HCT116 (cell line): ENCODE measurements around the gene ALPL. TPM values are rescaled to one million over a fixed set of nuclear protein-coding genes. Genes with fewer than 3 reads are reported as not detected.

Experiments
- ATAC-seq: fragments of 200-7000 bp; cut with Tn5 transposase; 2 replicates; pipeline ENCODE4 v1.9.1; 2020; ENCODE audit warnings: mild to moderate bottlenecking, moderate library complexity
- BruUV-seq: library from RNA; stranded (reverse); fragments of 400-500 nt; replicated peaks from 2 replicates; lab custom pipeline; 2021; lab: Mats Ljungman, UMichigan
- CTCF ChIA-PET: fragments of 300-600 bp; sonication (Branson Sonifier 250); formaldehyde crosslinking; loops from one replicate; lab custom pipeline; 2021; ENCODE audit warnings: antibody characterized with exemption; lab: Charles Lee
- POLR2A ChIA-PET: fragments of 300-600, 350-600 bp; sonication (Branson Sonifier 250); formaldehyde crosslinking; loops from one replicate; lab custom pipeline; 2021; ENCODE audit warnings: antibody characterized with exemption; lab: Charles Lee
- RAD21 ChIA-PET, 2 experiments: fragments of 300-600 bp; sonication (Branson Sonifier 250); formaldehyde crosslinking; loops; one replicate each; lab custom pipeline; 2023; ENCODE audit warnings: low total read pairs in 2 of 2; ENCODE audit not compliant: uncharacterized antibody in 2 of 2, unreplicated experiment in 2 of 2, low non-redundant PET in 1 of 2; lab: Charles Lee
- DNase-seq: peaks from one replicate; pipeline ENCODE4 v3.0.0-alpha.2; 2010; ENCODE audit warnings: low read depth, low spot score
- H2AFZ ChIP-seq: fragments of 200-600 bp; shearing (Covaris generic), sonication (generic); 2 replicates; pipeline ENCODE4 v1.6.1; 2017; ENCODE audit warnings: low read depth, mixed run types, mixed read lengths, antibody characterized with exemption, low read length; ENCODE audit not compliant: poor library complexity, severe bottlenecking
- H3K27ac ChIP-seq: 2 replicates; pipeline ENCODE4 v1.5.1; 2012; ENCODE audit warnings: low read depth, low read length
- H3K27me3 ChIP-seq: fragments of 200-600 bp; sonication (generic); 2 replicates; pipeline ENCODE4 v1.6.1; 2016; ENCODE audit warnings: mixed run types, low read length, mixed read lengths; ENCODE audit not compliant: insufficient read depth
- H3K36me3 ChIP-seq, 2 experiments: fragments of 200-500 bp in 1 of 2; fragments of 200-600 bp in 1 of 2; sonication (Bioruptor generic) in 1 of 2; sonication (generic) in 1 of 2; 2 replicates each; pipeline versions ENCODE4 v1.5.1 to v1.6.1; 2014 to 2016; ENCODE audit warnings: low read length in 2 of 2, inconsistent platforms in 1 of 2, mixed read lengths in 1 of 2, mixed run types in 1 of 2; ENCODE audit not compliant: insufficient read depth in 2 of 2, control insufficient read depth in 1 of 2
- H3K4me1 ChIP-seq, 2 experiments: fragments of 200-600 bp in 1 of 2; sonication (generic) in 1 of 2; 2 replicates each; pipeline versions ENCODE4 v1.5.1 to v1.6.1; 2012 to 2017; ENCODE audit warnings: low read length in 2 of 2, inconsistent platforms in 1 of 2, mild to moderate bottlenecking in 1 of 2, mixed read lengths in 1 of 2, mixed run types in 1 of 2, moderate library complexity in 1 of 2; ENCODE audit not compliant: insufficient read depth in 2 of 2, control insufficient read depth in 1 of 2
- H3K4me2 ChIP-seq: fragments of 200-600 bp; sonication (generic); 2 replicates; pipeline ENCODE4 v1.6.1; 2017; ENCODE audit warnings: mixed run types, low read length, mixed read lengths
- H3K4me3 ChIP-seq, 2 experiments: fragments of 200-600 bp in 1 of 2; sonication (generic) in 1 of 2; replicated peaks in 1 of 2; 2 replicates each; pipeline ENCODE4 v1.5.1; 2011 to 2016; ENCODE audit warnings: low read length in 2 of 2, control low read depth in 1 of 2, low read depth in 1 of 2, mild to moderate bottlenecking in 1 of 2, mixed read lengths in 1 of 2, mixed run types in 1 of 2
- H3K79me2 ChIP-seq: fragments of 200-600 bp; sonication (generic); 2 replicates; pipeline ENCODE4 v1.6.1; 2017; ENCODE audit warnings: mild to moderate bottlenecking, mixed run types, low read length, moderate library complexity, mixed read lengths; ENCODE audit not compliant: insufficient read depth
- H3K9ac ChIP-seq: fragments of 200-600 bp; sonication (generic); 2 replicates; pipeline ENCODE4 v1.6.1; 2016; ENCODE audit warnings: low read length, mixed read lengths
- H3K9me2 ChIP-seq: fragments of 200-600 bp; sonication (generic), shearing (Covaris generic); 2 replicates; pipeline ENCODE4 v1.6.1; 2017; ENCODE audit warnings: mixed run types, mild to moderate bottlenecking, moderate library complexity; ENCODE audit not compliant: insufficient read depth
- H3K9me3 ChIP-seq, 2 experiments: fragments of 200-500 bp in 1 of 2; fragments of 200-600 bp in 1 of 2; sonication (Bioruptor generic) in 1 of 2; sonication (generic) in 1 of 2; 2 replicates each; pipeline ENCODE4 v1.6.1; 2014 to 2017; ENCODE audit warnings: low read length in 2 of 2, mixed read lengths in 2 of 2, inconsistent platforms in 1 of 2, low read depth in 1 of 2, mild to moderate bottlenecking in 1 of 2, mixed run types in 1 of 2, moderate library complexity in 1 of 2; ENCODE audit not compliant: control insufficient read depth in 1 of 2, insufficient read depth in 1 of 2
- H4K20me1 ChIP-seq: fragments of 200-600 bp; sonication (generic), shearing (Covaris generic); 2 replicates; pipeline ENCODE4 v1.6.1; 2017; ENCODE audit warnings: mixed run types, mild to moderate bottlenecking, moderate library complexity; ENCODE audit not compliant: insufficient read depth
- CEBPB ChIP-seq: IDR thresholded peaks from 2 replicates; pipeline ENCODE4 v1.6.1; 2012; ENCODE audit warnings: low read depth
- EZH2phosphoT487 ChIP-seq: fragments of 200-600 bp; IDR thresholded peaks from 2 replicates; pipeline ENCODE4 v1.6.1; 2018; ENCODE audit warnings: antibody characterized with exemption, borderline replicate concordance
- POLR2AphosphoS5 ChIP-seq: IDR thresholded peaks from 2 replicates; pipeline ENCODE4 v1.6.1; 2011; ENCODE audit warnings: mild to moderate bottlenecking, low read depth, low read length, moderate library complexity
- RAD21 ChIP-seq: IDR thresholded peaks from 2 replicates; pipeline ENCODE4 v1.6.1; 2012; ENCODE audit warnings: low read depth, mild to moderate bottlenecking
- SIN3A ChIP-seq: IDR thresholded peaks from 2 replicates; pipeline ENCODE4 v1.6.1; 2012; ENCODE audit warnings: low read depth
- SP1 ChIP-seq: IDR thresholded peaks from 2 replicates; pipeline ENCODE4 v1.6.1; 2012; ENCODE audit warnings: low read depth
- SRF ChIP-seq: IDR thresholded peaks from 2 replicates; pipeline ENCODE4 v1.6.1; 2012; ENCODE audit warnings: low read depth
- YY1 ChIP-seq: IDR thresholded peaks from 2 replicates; pipeline ENCODE4 v1.6.1; 2011; ENCODE audit warnings: low read length, low read depth, moderate library complexity, mild to moderate bottlenecking; ENCODE audit not compliant: insufficient replicate concordance; ENCODE audit errors: extremely low read depth
- intact Hi-C: fragments of 100-400 bp; cut with micrococcal nuclease; formaldehyde crosslinking; loops from 2 replicates; pipeline ENCODE4 v1.10.0; 2022
- total RNA-seq: library from RNA; stranded (reverse); gene quantifications from one replicate; pipeline ENCODE4 v1.2.1, GENCODE V29; 2021; ENCODE audit not compliant: unreplicated experiment
- TF ChIP-seq, protein P1 (sequence below), 3 experiments: fragments of 200-600 bp in 1 of 3; sonication (generic) in 1 of 3; IDR thresholded peaks in 2 of 3; conservative IDR thresholded peaks in 1 of 3; 2 replicates each; pipeline ENCODE4 v1.5.1; 2012 to 2017; ENCODE audit warnings: low read depth in 2 of 3, low read length in 2 of 3, antibody characterized with exemption in 1 of 3, borderline replicate concordance in 1 of 3, control low read depth in 1 of 3, mild to moderate bottlenecking in 1 of 3, mixed read lengths in 1 of 3, mixed run types in 1 of 3, moderate library complexity in 1 of 3; ENCODE audit not compliant: insufficient read depth in 1 of 3
- TF ChIP-seq, protein P2 (sequence below): IDR thresholded peaks from 2 replicates; pipeline ENCODE4 v1.6.1; 2012
- TF ChIP-seq, protein P3 (sequence below): IDR thresholded peaks from 2 replicates; pipeline ENCODE4 v1.6.1; 2012

The ALPL gene
- total RNA-seq, 1 experiment from 2014 or later = 0.61 TPM

DNA sequence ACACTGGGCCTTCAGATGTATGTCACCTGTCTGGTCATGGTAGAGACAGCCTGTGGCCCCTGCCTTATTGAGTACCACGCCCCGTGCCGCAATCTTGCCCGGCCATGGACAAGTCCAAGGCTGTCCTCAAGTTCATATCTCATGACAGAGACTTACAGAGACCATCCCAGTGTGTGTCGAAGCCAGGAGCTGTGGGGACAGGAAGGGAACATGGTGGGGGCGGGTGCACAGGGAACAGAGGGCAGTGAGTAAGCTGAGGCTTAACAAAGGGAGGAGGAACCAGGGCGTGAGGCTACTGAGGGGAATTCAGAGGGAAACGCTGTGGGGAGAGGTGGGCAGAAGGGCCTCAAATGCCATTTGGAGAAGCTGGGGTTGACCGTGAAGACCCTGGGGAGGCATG, 75.8 kb downstream of the ALPL start (continued):
- TF ChIP-seq, protein P1, sequence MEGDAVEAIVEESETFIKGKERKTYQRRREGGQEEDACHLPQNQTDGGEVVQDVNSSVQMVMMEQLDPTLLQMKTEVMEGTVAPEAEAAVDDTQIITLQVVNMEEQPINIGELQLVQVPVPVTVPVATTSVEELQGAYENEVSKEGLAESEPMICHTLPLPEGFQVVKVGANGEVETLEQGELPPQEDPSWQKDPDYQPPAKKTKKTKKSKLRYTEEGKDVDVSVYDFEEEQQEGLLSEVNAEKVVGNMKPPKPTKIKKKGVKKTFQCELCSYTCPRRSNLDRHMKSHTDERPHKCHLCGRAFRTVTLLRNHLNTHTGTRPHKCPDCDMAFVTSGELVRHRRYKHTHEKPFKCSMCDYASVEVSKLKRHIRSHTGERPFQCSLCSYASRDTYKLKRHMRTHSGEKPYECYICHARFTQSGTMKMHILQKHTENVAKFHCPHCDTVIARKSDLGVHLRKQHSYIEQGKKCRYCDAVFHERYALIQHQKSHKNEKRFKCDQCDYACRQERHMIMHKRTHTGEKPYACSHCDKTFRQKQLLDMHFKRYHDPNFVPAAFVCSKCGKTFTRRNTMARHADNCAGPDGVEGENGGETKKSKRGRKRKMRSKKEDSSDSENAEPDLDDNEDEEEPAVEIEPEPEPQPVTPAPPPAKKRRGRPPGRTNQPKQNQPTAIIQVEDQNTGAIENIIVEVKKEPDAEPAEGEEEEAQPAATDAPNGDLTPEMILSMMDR (IDR thresholded peaks at IDR 0.05 in 2 of 3, conservative IDR thresholded peaks at IDR 0.05 in 1 of 3; ENCODE audit: borderline replicate concordance in 1 of 3, insufficient read depth in 1 of 3, low read depth in 2 of 3, low read length in 2 of 3) = no peak
- TF ChIP-seq SRF = no peak
- TF ChIP-seq YY1 = no peak
- no peak for TF ChIP-seq CEBPB

DNA sequence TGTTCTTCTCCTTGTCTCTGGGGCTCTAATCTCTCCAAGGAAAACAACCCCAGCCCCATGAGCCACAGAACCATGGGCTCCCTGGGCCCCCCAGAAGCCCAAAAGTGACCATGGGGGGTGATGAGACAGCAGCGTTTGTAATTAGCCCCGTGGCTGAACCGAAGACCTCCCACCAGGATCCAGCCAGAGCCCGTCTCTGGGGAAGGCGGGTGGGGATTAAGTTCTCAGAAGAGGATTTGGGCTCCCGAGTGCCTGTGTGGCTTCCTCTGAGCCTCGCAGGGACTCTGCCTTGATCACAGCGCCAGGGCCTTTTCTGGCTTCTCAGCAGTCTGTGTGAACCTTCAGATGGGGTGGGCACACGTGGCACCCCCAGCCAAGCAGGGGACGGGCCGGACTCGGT, 77.0 kb downstream of the ALPL start:
- Histone ChIP-seq H3K27me3 (no peaks in the 10 kb centered on the region), H3K9me2 (no peaks in the 10 kb centered on the region), H3K4me2 (peak overlapping the region; percentile 69), H3K4me3 (no peak overlapping the region), H4K20me1 (no peaks in the 10 kb centered on the region), H3K27ac (no peak overlapping the region), H2AFZ (no peak overlapping the region), H3K9me3 (no peaks in the 10 kb centered on the region), H3K9ac (peak overlapping the region; percentile 40), H3K36me3 (no peaks in the 10 kb centered on the region)
- ChIA-PET RAD21 (no interaction called here), POLR2A (no interaction called here), CTCF (no interaction called here)
- intact Hi-C loops = no loop called here
- BruUV-seq = no TSS peak
- ATAC-seq = no peak
- TF ChIP-seq, protein P2, sequence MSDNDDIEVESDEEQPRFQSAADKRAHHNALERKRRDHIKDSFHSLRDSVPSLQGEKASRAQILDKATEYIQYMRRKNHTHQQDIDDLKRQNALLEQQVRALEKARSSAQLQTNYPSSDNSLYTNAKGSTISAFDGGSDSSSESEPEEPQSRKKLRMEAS = no peak
- no peak for TF ChIP-seq YY1
- TF ChIP-seq, protein P3, sequence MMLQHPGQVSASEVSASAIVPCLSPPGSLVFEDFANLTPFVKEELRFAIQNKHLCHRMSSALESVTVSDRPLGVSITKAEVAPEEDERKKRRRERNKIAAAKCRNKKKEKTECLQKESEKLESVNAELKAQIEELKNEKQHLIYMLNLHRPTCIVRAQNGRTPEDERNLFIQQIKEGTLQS = no peak
- TF ChIP-seq RAD21 = no peak
- TF ChIP-seq, protein P1 (IDR thresholded peaks at IDR 0.05 in 2 of 3, conservative IDR thresholded peaks at IDR 0.05 in 1 of 3; ENCODE audit: borderline replicate concordance in 1 of 3, insufficient read depth in 1 of 3, low read depth in 2 of 3, low read length in 2 of 3) = no peak
- TF ChIP-seq POLR2AphosphoS5 = no peak
- no peak for TF ChIP-seq SIN3A
- TF ChIP-seq SP1 = no peak
- no peak for TF ChIP-seq EZH2phosphoT487
- TF ChIP-seq, all 23 proteins: peak for 0
- peaks cover 20 to 40% of the 10 kb centered on the region in 2 experiments for H3K4me1 ChIP-seq
- no peaks in the 10 kb centered on the region for H3K79me2 ChIP-seq
- no peak for DNase-seq
